Measurements from ENCODE around the gene FAM117A. TPM values are rescaled to one million over a fixed set of nuclear protein-coding genes. Genes with fewer than 3 reads are reported as not detected.
A peak's percentile ranks its signal among the peaks of the same experiment; 100 is the strongest.
"Not testable (repeated sequence)": the region's sequence is repeated elsewhere in the genome, so short reads cannot be mapped to it uniquely, and the experiment has no call there.

FAM117A gene
- polyA plus RNA-seq, 12 donors = 14.7 to 29.6 (median 19.3) TPM; not detected in 1

DNA sequence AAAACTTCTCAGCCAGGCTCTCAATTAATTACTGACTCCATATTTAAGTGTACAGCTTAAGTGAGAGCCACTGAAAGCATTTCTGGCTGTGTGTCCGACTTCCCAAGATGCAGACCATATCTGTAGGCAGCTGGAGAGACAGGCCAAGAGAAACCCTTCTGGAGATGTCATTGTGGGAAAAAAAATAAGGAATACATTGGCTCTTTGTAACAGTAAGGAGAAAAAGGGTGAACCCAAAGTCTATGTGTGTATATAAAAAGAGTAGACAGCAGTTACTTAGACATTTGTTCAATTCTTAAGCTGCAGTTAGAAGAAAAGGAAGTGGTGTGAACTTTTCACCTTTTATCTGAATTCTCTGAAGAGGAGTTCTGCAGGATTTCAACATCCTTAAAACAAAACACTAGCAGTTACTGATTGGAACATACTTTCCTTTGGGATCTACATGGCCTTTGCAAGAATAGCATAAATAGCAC, 21.7 kb downstream of the FAM117A start:
- DNase-seq = no peak

DNA sequence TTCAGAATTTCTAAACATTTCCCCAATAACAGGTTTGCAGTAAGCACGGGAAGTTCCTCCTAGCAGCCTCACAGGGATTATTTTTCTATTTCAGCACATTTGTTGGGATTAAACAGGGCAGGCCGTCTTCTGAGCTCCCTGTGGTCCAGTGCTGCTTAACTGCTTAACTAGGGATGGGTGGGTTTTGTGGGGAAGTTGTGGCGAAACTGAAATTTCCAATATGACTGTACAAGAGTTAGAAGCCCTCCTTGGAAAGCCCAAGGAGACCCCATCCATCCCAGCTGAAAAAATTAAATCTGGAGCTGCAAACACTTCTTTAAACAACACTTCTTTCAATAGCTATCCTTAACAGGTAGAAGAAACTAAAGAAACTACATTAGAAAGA, 22.2 kb downstream of the FAM117A start:
- DNase-seq = no peak

DNA sequence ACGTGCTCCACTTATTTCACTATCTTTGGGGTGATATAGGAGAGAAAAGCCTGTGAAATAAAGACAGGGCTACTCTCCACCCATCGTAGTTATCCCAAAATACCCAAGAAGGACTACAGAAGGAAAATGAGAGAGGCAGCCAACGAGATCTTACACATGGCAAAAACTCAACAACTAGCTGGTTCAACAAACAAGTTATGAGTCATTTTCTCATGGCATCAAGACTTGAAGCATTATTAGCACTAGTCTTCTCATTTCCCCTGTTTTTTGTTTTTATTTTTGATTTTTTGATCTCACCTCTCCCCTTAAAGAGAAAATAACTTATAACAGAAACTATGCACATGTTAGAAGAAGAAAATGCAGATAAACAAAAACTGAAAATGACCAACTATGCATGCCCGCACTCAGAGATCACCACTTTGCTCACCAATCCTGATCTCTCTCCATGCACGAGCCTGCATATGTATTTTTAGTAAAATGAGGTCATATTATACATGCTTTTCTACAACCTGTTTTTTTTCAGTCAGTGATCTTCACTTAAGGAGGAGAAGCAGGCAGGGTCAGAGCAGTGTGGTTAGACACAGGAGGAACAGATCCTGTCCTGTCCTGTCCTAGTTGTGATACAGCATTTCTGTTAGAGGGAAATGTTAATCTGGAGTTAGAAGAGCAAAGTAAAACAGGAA, 22.8 kb downstream of the FAM117A start:
- no peak for DNase-seq

DNA sequence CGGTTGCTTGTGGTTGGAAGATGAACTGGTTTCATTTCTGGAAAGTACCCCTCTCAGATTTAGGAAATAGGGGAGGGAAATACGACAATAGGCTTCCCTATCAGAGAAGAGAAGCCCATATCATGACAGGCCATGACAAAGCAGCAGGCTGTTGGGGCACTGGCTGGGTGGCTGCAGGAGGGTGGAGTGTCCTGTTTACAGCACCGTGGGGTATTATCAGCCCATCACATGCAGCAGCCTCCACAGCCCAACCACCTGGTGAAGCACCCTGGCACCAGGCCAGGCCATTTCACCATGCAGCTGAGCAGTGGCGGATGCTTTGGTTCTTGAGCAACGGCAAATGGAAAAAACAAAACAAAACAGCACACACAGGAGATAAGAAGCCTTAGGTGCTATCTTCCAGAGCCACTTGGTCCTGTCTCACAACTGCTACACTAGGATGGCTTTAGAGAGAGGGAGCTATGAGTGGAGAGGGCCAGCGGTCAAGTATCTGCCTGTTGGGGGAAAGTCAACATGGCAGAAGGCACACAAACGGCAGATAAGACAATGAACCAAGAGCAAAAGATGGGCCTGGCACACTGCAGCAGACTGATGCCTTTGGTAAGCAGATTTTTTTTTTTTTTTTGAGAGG, 24.2 kb downstream of the FAM117A start:
- no peak for DNase-seq

DNA sequence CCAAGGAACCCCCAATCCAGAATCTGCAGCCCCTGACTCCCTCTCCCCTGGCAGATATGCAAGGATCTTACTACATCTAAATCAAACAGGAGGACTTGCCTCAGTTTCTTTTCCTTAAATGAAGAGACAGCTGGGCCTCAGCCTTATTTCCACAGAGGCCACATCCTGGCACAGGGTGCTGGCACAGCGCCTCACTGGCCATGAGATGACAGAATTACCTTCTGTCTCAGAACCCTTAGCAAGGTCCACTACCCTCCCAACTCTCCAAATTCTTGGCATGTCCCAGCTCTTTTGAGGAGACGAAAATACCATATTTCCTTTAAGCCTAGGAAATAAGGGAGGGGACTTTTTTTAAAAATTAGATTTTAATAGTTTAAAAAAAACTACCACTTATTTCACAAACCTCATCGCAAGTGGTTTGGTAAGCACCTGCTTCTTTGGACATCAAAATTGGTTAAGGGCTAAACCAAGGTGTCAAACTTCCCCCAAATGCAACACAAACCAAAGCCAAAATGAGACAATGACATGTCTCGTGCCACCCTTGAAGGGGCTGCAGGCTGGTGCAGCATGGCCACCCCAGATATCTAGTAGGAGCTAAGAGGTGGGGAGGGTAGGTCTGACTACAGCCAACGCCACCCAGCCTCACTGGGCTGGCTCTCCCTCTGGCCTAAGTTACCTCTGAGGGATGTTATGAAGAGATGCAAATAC, 25.3 kb downstream of the FAM117A start:
- DNase-seq = no peak

DNA sequence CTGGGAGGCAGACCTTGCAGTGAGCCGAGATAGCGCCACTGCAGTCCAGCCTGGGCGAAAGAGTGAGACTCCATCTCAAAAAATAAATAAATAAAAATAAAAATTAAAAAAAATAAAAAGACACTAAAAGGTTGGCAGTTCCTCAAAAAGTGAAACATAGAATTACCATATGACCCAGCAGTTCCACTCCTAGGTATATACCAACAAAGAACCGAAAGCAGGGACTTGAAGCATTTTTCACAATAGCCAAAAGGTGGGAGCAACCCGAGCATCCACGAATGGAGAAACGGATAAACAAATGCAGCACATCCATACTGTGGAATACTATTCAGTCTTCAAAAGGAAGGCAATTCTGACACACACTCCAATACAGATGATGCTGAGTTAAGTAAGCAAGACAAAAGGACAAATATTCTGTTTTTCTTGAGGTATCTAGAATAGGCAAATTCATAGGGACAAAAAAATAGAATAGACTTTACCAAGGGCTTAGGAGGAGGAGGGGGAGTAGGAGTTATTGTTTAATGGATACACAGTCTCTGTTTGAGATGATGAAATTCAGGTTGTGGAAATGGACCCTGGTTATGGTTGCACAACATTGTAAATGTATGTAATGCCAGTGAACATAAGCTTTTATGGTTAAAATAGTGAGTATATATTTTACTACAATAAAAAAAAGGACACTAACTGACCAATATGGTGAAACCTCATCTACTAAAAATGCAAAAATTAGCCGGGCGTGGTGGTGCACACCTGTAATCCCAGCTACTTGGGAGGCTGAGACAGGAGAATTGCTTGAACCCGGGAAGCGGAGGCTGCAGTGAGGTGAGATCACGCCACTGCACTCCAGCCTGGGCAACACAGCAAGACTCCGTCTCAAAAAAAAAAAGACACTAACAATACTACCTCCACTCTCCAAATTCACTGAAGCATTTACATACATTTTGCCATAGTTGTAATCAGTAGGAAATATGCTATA, 29.1 kb downstream of the FAM117A start:
- no peak for DNase-seq

DNA sequence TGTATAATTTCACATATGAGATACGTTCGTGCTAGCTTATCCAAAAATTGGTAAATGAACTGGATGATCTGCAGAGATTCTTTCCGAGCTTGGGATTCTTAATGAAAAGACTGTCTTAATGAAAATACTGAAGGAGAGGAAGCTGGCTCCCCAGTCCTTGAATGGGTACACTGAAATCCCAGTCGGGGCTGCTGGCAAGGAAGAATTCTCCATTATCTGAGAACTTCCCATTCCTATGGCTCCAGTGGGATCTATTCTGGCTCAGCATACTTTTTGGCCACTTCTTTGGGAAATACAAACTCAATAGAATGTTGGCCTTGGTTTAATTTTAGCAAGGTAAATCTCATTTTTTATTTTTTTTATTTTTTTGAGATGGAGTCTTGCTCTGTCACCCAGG, 32.5 kb downstream of the FAM117A start:
- no peak for DNase-seq

DNA sequence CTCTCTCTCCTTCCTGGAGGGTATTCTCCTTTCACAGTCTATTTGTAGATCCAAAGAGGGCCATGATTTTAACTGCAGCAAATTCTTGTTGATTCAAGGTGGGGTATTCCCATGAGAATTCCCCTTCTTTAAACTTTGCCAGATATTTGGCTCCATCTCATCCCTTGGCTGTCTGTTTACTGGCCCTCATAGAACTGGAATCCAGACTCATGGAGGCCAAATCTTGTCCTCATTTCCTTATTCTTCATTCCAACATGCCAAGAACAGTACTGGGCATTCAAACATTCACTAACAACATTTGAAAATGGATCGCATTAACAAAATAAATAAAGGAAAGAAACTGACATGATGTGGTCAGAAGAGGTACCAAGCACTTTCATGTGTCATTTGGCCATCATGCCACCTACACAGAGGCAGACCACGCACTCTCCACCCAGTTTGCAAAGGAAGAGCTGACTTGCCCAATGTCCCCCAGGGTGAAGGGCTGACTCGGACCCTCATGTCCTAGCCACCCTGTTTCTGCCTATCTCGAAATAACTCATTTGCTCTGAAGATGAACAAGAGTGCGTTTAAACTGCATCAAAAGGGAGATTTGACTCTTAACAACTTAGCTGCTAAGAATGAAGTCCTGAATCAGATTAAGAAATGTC, 33.0 kb downstream of the FAM117A start:
- DNase-seq = peak; percentile 38

DNA sequence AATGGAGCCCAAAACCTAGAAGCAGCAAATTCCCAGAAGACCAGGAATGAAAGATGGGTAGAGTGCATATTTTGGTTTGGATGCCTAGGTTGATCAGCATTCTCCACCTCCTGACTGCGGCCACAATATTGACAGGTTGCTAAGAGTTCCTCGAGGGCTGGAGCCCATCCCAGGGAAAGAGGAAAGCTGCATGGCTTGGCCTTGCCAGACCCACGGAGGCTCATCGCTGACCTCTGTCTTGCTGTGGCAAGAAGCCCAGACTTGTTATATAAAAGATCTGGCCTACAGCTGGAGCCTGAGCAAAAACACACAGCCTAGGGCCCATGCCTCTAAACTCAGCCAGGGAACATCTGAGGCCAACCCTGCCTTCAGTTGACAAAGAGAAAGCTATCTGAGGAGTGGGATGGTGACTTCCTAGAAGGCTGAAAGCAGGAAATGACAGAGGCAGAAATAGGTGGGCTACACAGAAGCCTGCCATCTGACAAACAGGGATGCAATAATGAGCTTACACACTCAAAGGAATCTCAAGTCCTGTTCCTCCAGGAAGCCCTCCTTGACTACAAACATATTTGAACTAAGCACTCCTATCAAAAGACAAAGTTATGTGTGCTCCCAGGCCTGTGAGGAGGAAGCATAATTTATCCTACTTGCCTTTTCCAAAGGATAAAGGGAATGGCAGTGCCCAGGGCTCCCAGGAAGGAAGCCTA, 33.7 kb downstream of the FAM117A start:
- peak; percentile 92 for DNase-seq

DNA sequence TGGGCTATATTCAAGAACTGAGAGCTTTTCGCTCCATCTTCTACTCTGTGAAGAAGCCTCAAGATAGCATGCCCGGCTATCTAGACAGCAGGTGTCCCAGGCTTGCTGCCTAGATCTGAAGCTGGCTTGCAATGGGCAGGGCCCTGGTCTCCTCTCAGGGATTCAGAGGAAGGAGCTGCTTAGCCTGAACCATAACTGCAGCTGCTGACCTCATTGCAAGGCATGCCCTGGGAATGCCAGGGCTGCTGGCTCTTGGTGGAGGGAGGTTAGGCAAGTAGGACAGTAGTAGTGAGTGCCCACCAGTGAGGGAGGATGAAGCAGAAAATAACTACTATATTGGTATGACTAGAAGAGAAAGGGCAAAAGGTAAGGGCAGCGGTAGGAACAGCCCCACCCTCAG, 34.9 kb downstream of the FAM117A start:
- no peak for DNase-seq

DNA sequence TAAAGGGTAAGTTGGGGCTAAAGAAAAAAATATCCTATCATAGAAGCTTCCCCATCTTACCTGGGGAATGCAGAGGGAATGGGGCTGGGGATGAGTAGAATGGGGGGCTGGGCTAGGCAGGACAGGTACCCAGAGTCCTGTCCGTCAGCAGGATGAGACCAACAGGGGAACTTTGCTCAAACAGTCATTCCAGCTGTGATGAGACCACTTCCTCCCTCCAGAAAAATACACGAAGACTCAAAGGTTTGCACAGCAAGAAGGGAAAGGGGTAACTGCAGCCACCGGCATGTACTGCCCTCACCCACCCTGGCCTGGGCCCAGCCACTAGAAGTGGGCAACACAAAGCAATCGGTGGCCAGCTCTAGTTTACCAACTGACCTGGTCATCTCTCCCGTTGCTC, 35.5 kb downstream of the FAM117A start:
- DNase-seq = no peak

DNA sequence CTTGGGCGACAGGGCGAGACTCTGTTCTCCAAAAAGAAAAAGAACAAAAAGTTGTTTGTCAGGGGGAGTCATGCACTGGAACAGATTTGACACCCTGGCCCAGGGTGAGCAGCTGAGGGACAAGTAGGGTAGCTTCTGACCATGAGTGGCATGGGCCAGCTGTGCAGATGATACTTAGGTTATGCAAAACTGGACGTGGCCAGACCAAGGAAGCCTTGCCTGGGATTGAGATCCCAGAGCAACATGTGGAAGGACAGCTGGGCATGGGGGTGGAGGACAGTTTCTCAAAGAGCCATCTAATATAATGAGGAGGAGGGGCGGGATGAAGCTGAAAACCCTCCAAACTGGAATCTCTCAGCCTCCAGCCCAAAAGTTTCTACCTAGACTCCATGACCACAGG, 36.6 kb downstream of the FAM117A start:
- DNase-seq = peak; percentile 48

DNA sequence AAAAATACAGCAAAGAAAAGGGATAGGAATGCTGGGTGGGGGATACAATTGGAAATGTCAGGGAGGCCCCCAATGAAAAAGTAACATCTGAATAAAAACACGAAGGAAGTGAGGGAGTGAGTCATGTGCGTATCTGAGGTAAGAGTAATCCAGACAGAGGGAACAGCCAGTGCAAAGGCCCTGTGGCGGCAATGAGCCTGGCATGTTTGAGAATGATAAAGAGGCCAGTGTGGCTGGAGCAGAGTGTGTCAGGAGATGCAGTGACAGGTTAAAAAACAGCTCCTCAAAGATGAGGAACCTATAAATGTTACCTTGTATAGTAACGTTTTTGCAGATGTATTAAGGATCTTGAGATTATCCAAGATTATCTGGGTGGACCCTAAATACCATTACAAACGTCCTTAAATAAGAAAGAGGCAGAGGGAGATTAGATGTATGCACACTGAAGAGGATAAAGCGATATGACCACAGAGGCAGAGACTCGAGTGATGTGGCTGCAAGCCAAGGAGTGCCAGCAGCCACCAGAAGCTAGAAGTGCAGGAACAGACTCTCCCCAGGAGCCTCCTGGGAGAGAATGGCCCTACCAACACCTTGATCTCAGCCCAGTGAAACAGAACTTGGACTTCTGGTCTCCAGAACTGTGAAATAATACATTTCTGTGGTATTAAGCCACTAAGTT, 38.3 kb downstream of the FAM117A start:
- DNase-seq = no peak

DNA sequence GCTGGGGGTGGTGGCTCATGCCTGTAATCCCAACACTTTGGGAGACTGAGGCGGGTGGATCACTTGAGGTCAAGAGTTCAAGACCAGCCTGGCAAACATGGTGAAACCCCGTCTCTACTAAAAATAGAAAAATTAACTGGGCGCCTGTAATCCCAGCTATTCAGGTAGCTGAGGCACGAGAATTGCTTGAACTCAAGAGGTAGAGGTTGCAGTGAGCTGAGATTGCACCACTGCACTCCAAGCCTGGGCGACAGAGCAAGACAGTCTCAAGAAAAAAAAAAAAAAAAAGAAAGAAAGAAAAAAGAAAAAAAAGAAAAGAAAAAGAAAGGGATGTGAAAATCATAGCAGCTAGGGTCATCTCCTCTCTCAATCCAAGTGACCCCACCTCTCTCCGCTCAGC, 39.4 kb downstream of the FAM117A start:
- not testable (repeated sequence) for DNase-seq

DNA sequence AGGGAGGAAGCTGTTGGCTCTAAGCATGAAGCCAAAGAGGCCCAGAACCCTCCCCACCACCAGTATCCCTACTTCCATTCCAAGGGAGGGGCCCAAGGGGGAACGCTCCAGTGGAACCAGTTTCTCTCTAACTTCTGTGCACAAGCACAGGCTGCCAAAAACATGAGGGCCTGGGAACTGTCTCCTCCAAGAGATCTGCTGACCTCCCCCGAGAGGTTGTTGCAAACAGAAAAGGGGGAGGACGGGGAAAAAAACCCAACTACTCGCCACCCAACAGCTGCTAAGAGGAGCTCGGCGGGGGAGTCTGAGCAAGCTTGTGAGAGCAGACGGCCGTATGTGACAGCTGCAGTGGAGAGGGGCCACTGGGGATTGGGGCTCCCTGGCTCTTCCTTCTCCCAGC, 40.5 kb downstream of the FAM117A start:
- DNase-seq = peak; percentile 82

DNA sequence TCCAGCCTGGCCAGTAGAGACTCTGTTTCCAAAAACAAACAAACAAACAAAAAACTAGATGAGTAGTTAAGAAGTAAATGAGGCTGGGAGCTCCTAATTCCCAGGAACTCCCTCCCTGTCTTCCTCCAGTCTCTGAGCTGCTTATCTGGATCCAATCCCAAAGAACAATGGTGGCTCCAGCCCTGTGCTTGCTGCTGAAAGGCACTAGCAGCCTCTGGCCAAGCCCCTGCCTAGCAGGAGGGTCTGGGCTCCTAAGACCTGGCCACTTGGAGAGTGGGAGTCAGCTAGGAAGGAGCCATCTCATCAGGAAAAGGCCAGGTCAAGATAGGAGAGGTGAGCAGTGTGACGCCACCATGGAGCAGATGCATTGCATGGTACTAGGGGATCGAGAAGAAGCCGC, 41.9 kb downstream of the FAM117A start:
- no peak for DNase-seq

DNA sequence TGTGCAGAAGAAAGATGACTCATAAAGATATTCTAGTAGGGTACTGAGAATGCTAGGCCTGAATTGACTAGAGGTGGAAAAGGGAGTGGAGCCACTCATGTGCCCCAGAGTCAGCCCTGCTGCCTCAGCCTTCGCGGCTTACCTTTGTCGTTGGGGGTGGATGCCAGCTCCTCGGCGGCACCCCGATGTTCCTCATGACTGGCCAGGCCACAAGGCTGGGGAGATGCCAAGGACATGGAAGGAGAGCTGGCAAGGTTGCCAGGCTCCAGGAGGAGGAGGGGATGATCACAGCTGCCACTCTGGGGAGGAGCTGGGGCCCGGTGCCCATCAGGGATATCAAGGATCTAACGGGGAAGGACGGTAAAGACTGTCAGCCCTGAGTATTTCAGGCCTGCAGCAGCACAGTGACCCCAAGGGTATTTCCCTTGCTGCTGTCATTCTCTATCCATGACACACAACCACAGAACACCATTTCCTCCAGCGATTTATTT, 46.5 kb downstream of the FAM117A start:
- DNase-seq = no peak

DNA sequence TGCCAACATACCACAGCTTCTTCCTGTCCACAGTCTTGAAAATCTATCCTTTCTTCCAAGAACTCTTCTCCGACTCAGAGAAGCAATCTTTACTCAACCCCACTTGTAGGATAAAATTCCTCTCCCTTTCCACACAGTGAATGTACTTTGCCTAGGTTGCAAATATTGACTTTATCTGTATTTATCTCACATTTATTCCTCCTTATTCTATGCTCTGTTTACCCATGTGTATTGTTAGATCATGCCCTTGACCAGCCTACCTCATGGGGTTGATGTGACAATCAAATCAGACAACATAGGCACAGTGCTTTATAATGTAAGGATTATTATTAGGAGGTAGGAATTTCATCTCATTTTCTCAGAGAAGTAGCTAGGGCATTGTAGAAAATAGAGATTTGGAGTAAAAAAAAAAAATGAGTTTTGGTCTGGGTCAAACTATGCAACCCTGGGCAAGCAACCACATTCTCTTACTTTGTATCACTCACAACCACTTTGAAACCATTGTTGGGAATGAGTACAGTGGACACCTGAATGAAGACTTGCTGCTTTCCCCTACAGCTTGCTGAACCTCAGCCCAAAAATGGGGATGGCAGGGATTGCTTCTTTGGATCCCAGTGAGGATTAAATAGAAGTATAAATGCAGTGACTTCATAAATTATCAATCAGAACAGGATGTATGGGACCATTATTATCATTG, 47.1 kb downstream of the FAM117A start:
- no peak for DNase-seq

DNA sequence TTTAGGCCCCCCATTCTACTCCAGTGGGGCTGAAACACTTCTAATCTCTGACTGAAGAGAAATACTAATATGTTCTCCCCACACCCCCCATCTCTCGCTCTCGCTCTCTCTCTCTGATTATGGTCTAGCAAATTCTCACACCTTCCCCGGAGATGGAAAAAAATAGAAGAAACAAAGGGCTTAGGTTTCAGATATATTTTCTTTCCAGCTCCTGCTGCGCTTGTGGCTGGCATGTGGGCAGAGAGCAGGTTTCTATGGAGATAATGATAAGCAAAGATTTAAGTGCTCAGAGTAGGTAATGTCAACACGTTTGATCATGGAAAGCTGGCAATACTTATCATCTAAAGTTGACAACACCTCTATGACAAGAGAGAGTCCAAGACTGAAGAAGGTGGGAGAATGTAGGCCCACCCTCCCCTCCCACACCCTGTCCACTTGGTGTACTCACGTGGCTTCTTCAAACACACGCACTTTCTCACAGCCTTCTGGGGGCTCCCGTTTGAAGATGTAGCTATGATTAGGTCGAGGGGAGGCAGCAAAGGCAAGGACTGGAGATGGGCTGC, 48.1 kb downstream of the FAM117A start:
- DNase-seq = no peak

Data from muscle of arm (tissue), 12 donors.